ENCODE measurements around the gene SFRP5.

SFRP5 gene, protein sequence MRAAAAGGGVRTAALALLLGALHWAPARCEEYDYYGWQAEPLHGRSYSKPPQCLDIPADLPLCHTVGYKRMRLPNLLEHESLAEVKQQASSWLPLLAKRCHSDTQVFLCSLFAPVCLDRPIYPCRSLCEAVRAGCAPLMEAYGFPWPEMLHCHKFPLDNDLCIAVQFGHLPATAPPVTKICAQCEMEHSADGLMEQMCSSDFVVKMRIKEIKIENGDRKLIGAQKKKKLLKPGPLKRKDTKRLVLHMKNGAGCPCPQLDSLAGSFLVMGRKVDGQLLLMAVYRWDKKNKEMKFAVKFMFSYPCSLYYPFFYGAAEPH

GRCh38 chr10:97771913-97772823, at the start of gene SFRP5:
SFRP5 (minus strand) TSS chr10:97771999; CDS start chr10:97771833, 166 bp downstream.
- DNase-seq: no peak

DNA sequence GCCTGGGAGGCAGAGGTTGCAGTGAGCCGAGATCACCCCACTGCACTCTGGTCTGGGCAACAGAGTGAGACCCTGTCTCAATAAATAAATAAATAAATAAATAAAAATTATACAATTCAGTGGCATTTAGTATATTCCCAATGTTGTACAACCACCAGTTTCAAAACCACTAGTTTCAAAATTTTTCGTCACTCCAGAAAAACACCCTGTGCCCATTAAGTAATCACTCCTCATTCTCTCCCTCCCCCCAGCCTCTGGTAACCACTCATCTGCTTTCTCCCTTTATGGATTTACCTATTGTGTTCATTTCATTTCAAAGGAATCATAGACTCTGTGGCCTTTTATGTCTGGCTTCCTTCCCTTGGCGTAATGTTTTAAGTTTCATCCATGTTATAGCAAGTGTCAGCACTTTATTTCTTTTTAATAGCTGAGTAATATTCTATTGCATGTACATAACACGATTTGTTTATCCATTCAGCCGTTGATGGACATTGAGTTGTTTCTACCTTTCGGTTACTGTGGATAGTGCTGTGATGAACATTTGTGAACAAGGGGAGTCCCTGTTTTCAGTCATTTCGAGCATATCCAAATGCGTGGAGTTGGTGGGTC, 48.4 kb upstream of the SFRP5 start:
- no peak for DNase-seq

- DNase-seq: no peak
These were observed 46.8 kb upstream of the SFRP5 start for GRCh38 chr10:97818572-97818971.

GRCh38 chr10:97816609-97817008, 44.8 kb upstream of the SFRP5 start:
- DNase-seq: no peak

- no peak for DNase-seq
These were observed 43.2 kb upstream of the SFRP5 start for GRCh38 chr10:97814996-97815395.

DNA sequence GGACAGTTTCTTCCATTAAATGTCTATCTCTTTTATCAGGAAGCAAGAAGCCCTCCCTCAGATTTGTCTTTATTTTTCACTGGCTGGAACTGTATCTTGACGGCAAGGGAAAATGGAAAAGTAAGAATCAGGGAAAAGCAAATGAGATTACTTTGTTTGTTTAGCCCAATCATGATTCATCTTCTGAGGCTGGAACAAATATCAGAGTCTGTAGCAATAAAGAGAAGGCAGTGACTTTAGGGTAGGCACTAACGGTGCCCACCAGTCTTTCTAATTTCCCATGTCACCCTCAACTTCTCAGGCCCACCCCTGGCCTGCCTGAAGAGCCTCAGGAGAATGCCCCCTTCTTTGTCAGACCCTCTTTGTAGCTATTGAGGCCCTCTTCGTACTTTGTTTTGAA, 41.5 kb upstream of the SFRP5 start:
- DNase-seq: no peak

- DNase-seq: no peak
These were observed 40.9 kb upstream of the SFRP5 start for GRCh38 chr10:97812696-97813095.

DNA sequence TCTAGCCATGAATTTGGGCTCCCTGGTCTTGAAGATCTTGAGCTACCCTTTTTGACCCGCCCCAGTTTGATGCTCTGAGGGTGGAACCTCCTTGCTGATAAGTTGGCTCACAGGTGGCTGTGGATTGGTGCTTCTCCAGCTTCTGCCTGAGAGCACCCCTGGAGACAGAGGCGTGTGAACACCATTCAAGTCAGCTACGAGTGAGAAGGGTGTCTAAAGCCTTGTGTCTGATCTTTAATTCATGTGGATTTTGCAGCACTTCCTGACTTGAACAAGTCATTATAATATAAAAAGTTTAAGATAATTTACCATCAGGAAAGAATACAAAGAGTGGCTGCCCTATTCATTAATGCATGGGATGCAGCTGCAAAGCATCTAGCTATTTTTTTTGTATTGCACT, 40.2 kb upstream of the SFRP5 start:
- no peak for DNase-seq

DNA sequence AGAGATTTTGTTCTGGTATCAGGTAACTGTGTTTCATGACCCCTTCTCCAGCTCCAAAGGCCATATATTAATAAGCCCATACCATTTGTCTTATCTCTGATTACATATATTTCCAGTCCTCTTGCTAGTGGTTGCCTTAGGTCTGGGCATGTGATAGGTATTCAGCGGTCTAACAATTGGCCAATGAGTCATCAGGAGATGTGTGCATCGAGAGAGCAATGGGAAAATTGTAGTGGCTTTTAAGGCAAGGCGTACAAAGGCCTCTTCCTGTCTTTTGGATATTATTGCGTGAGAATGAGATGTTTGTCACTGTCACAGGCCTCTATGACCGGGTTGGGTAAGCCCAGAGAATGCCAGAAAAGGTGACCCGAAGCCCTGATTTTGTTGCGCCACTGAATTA, 38.6 kb upstream of the SFRP5 start:
- peak; percentile 16 for DNase-seq

DNA sequence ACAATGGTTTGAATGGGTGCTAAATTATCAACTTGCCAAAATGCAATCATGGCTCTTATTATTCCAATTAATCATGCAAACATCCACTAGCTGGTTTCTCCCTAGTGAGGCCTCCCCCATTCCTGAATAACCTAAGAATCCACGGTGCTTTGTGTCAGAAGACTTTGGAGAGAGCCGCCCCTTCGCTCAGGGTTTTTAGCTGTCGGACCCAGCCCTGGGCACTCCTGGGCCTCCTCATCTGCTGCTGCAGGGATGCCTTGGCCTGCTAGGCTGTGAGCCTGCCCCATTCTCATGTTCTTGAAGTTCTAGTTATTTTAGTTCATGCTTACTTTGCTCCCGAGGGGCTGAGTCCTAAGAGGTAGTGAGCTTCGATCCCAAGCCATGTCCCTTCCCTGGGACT, 34.1 kb upstream of the SFRP5 start:
- DNase-seq: no peak

DNA sequence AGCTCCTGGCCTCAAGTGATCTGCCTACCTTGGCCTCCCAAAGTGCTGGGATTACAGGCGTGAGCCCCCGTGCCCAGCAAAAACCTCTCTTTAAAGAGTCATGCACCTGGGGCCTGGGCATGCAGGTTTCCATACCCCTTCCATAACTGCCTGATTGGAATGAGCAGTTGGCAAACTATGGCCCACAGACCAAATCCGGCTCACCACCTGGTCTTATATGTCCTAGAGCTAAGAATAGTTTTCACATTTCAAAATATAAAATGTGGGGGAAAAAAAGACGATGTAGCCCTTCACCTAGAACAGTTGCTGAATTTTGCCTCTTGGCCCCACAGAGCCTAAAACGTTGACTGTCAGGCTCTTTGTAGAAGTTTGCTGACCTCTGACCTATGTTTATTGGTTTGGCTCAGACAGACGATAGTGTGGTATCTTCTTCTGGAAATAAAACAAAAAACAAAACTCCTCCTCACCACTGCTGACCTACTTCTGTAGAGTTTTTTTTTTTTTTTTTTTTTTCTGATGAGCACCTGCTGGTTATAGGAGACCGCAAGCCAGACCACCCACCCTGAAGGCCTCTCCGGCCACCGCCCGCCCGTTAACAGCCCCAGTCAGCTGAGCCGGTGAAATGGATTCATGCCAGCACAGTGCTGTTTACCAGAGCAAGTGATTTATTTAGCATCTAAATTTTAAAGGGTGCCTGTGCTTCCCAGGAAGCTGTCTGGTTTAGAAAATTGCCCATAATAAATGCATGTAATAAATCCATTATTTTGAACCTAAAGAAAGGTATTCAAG, 33.5 kb upstream of the SFRP5 start:
- DNase-seq: no peak

DNA sequence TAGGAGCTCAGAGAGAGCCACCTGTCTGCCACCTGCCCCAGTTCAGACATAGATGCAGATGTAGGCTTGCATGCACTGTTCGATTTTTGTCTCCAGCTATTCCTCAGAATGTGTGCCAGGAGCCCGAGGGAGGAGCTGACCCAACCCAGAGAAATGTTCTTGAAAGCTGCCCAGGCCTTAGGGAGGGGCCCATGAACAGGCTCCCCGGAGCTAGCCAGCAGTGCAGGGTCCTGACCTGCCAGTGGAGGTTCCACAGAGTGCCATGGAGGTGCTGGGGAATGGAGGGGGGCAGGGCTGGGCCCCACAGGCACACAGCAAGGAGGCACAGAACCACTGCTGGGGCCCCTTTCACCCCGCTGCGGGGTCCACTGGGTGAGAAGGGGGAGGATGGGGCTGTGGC, 29.6 kb upstream of the SFRP5 start:
- DNase-seq: no peak

- DNase-seq: no peak
These were observed 28.7 kb upstream of the SFRP5 start for GRCh38 chr10:97800474-97800873.

- DNase-seq: no peak
These were observed 27.3 kb upstream of the SFRP5 start for GRCh38 chr10:97798958-97799610.

DNA sequence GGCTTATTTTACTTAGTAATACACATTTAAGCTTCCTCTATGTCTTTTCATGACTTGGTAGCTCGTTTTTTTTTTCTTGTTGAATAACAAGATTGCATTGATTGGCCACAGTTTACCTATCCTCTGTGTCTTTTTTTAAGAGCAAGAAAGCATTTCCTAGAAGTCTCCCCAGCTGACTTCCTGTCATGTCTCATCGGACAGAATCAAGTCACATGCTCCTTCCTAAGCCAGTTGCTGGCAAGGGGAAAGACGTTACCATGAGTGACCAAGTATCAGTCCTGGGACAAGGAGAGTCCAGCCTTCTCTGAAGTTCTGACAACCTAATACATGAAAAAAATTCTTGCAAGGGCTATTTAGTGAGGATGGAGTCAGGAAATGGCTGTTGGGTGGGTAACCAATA, 24.9 kb upstream of the SFRP5 start:
- DNase-seq: no peak

GRCh38 chr10:97795886-97796285, 24.1 kb upstream of the SFRP5 start:
- DNase-seq: no peak

GRCh38 chr10:97791824-97792721, 20.3 kb upstream of the SFRP5 start:
- DNase-seq: peak; percentile 46

GRCh38 chr10:97789770-97790397, 18.1 kb upstream of the SFRP5 start:
- no peak for DNase-seq

DNA sequence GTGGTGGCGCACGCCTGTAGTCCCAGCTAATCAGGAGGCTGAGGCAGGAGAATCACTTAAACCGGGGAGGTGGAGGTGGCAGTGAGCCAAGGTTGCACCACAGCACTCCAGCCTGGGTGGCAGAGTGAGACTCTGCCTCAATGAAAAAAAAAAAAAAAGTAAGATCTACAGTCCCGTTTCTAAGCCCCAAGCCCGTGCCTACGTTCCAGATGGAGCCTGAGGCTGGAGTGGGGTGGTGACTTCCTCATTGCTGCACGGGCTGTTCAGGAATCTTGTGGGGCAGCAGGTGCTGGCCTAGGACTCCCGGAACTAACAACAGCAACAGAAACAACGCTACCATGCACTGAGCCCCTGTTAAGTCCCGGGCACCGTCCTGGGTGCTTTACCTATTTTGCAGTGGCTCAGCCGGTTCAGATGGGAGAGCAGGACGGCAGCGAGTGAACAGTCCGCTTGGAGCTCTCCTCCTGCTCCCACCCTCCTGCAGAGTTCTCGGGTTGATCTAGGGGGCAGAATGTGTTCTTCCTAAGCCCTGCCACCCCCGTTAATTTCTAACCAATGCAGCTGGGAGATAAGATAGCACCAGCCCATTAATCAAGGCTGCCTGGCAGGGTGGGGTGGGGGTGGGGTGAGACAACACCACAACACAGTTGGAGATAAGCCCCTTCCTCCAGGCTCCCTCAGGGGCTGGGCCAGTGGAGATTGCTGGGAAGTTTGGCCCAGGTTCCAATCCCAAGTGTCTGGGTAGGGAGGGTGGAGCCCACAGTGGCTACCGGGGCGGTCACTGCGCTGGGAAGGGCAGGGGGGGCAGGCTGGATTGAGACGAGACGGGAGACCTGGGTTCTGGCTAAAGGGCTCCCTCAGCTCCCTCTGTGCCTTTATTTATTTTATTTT, 17.0 kb upstream of the SFRP5 start:
- peak; percentile 78 for DNase-seq

DNA sequence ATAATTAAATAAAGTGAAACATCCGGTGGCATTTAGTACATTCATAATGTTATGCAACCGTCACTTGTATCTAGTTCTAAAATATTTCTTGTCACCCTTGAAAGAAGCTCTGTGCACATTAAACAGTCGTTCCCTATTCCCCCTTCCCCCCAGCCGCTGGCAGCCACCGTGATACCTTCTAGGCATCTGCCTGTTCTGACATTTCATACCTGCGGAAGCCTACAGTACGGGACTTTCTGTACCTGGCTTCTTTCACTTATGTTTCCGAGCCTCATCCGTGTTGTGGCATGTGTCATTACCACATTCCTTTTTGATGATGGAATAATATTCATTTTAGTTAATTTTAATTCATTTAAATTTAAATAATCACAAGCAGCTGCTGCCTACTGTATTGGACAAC, 13.9 kb upstream of the SFRP5 start:
- DNase-seq: no peak
